ENCODE measurements around the gene ACCSL.

ACCSL gene

DNA sequence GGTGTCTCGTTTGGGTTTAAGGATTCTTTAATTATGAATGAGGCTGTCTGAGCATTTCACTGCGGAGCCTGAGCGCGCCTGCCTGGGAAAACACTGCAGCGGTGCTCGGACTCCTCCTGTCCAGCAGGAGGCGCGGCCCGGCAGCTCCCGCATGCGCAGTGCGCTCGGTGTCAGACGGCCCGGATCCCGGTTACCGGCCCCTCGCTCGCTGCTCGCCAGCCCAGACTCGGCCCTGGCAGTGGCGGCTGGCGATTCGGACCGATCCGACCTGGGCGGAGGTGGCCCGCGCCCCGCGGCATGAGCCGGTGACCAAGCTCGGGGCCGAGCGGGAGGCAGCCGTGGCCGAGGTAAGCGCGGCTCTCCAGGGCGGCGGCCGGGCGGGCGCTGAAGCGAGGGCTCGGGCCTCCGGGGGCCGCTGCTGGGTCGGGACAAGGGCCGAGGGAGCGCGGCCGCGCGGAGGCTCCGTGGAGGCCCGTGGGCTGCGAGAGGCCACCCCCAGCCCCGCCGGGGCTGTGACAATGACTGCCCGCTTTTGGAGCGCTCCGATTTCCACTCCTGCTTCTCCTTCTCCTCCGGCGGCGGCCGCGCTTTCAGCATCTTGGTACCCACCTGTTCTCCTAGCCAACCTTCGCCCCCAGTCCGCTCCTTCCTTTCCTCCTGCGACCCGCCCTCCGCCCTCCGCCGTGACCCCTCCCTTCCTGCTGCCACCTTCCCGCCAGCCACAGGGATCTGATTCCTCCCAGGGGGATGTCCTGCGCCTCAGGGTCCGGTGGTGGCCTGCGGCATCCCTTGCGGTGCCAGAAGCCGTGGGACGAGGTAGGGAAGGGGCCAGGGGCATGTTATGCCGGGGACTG lies 48.0 kb downstream of the ACCSL start, which contains the start of gene EXT2:
EXT2 (plus strand) TSS at position 173 of the 854 bp plus-strand sequence. CDS start 12,035 bp downstream, outside the sequence.
- H3K4me3 ChIP-seq (ENCODE audit: low read length), result peak within 1 kb of the TSS; percentile 82
- DNase-seq (ENCODE audit: low read depth), result peak; percentile 77
- TF ChIP-seq, protein P1, sequence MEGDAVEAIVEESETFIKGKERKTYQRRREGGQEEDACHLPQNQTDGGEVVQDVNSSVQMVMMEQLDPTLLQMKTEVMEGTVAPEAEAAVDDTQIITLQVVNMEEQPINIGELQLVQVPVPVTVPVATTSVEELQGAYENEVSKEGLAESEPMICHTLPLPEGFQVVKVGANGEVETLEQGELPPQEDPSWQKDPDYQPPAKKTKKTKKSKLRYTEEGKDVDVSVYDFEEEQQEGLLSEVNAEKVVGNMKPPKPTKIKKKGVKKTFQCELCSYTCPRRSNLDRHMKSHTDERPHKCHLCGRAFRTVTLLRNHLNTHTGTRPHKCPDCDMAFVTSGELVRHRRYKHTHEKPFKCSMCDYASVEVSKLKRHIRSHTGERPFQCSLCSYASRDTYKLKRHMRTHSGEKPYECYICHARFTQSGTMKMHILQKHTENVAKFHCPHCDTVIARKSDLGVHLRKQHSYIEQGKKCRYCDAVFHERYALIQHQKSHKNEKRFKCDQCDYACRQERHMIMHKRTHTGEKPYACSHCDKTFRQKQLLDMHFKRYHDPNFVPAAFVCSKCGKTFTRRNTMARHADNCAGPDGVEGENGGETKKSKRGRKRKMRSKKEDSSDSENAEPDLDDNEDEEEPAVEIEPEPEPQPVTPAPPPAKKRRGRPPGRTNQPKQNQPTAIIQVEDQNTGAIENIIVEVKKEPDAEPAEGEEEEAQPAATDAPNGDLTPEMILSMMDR (conservative IDR thresholded peaks at IDR 0.05; ENCODE audit: low read length), result peak; percentile 74

DNA sequence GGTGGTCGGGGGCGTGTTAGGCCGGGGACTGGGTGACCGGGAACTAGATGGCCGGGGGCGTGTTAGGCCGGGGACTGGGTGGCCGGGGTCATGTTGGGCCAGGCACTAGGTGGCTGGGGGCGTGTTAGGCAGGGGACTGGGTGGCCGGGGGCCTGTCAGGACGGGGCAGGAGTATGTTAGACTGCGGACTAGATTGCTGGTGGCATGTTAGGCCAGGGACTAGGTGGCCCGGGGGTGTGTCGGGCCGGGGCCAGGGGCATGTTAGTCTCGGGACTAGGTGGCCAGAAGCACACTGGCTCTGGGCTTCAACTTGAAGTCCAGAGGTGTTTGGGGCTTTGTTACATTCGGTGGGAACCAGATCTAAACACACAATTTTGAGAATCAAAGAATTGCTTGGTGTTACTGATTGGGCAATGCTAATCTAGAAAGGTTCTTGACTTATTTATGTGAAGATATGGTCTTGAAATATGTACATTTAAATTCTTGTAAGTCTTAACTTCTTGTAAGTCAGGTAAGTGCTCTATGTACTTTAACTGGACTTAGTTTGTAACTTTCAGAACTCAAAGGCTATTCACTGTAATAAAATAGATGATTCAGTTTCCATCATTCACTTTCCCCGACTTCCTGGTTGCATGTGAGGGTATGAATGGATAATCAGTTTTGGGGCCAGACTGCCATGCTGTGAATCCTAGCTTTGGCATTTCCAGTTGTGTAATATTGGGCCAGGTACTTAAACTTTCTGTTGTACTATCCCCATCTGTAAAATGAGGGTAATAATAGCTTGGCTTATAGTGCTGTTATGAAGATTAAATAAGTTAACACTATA lies 48.8 kb downstream of the ACCSL start:
- peak; percentile 67 for DNase-seq (ENCODE audit: low read depth)
- TF ChIP-seq, protein P1 (conservative IDR thresholded peaks at IDR 0.05; ENCODE audit: low read length), result no peak
- peak overlapping the region; percentile 82 for H3K4me3 ChIP-seq (ENCODE audit: low read length)

DNA sequence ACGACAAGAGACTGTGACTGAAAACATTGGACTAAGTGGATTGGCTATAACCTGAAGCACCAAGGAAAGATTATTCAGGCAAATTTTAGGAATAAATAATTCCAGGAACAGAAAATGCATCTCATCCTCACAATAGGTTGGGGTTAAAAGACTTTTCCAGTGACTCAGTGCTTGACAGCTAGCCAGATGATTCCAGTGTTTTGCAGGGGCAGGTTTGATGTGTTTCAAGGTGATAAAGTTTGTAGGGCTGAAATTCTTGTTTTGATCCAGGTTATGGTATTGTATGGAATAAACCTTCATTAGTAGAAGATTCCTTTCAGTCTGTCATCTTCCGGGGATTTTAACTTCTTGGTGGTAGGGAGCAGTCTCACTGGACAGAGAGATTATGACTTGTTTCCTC lies 50.0 kb downstream of the ACCSL start:
- no peak overlapping the region for H3K4me3 ChIP-seq (ENCODE audit: low read length)
- no peak for DNase-seq (ENCODE audit: low read depth)
- TF ChIP-seq, protein P1 (conservative IDR thresholded peaks at IDR 0.05; ENCODE audit: low read length), result no peak

DNA sequence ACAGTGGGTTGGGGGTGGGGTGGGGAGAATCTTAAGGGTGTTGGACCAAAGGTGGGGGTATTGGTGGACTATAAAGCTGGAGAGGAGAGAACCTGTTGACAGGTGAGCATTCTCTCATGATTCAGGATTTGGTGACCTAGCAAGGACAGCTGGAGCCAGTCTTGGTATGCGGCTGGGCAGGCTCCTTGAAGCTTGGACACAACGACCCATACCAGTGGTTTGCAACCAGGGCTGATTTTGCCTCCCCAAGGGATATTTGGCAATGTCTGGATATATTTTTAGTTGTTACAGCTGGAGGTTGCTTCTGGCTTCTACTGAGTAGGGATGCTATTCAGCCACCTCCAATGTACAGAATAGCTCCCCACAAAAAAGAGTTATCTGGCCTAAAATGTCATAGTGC lies 53.3 kb downstream of the ACCSL start:
- no peak overlapping the region for H3K4me3 ChIP-seq (ENCODE audit: low read length)
- TF ChIP-seq, protein P1 (conservative IDR thresholded peaks at IDR 0.05; ENCODE audit: low read length), result no peak
- no peak for DNase-seq (ENCODE audit: low read depth)

DNA sequence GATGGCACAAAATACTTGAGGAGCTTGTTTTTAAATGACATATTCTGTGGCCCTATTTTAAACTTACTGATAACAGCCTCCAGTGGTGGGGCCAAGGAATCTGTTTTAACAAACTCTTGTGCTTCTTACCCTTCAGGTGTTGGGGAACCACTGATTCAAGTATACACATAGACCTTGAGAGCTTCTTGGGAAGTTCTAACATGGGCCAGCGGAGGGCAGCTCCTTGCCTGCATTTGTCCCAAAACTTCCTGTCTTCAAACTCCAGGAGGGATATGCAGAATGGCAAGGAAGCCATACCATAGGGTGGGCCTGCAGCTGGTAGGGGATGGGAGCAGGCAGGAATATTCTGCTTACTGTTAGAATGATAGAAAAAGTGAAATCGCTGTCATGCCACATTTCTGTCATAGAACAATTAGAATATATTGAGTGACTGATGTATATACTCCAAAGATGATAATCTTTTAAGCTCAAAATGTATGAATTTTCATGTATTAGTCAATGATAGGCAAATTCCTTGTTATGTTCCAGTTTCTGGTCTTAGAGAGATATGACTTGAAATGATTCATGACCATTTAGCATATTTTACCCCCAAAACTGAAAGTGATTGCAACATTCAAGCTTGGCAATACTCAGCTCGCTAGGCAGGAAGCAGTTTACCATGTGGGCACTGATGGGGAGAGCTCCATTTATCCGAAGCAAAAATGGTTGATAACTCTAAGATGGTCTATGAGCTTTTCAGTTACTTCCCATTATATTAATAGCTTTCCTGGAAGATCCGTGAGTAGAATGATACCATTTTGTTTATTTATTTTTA lies 56.9 kb downstream of the ACCSL start:
- TF ChIP-seq, protein P1 (conservative IDR thresholded peaks at IDR 0.05; ENCODE audit: low read length), result no peak
- no peak overlapping the region for H3K4me3 ChIP-seq (ENCODE audit: low read length)
- no peak for DNase-seq (ENCODE audit: low read depth)

DNA sequence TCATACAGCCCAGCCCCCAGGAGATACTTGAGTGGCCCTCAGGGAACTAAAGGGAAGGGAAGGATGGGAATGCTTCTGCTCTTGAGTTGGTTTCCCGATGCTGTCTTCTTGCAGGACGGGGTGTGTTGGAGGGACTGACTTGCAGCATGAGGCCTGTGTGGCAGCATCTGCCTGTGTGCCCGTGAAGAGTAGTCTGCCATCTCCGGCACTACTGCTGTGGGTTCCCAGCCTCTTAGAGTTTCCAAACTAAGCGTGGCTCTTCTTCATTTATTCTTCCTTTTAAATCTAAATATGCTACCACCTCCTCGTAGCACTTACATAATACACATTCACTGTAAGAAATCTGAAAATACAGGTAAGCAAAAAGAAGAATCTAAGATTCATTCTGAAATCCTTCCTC lies 60.5 kb downstream of the ACCSL start:
- TF ChIP-seq, protein P1 (conservative IDR thresholded peaks at IDR 0.05; ENCODE audit: low read length), result no peak
- no peak for DNase-seq (ENCODE audit: low read depth)
- no peak overlapping the region for H3K4me3 ChIP-seq (ENCODE audit: low read length)

Data from AG10803 (cell line).